Inferior parietal cortex (tissue), 1 donor: ENCODE measurements around the gene MANSC1.
"Not testable (repeated sequence)": the region's sequence is repeated elsewhere in the genome, so short reads cannot be mapped to it uniquely, and the experiment has no call there.

ENCODE experiments used
- DNase-seq: peaks from one replicate; pipeline ENCODE4 v3.0.0-alpha.2; 2016; ENCODE audit errors: extremely low spot score

MANSC1 gene

GRCh38 chr12:12326262-12326661, 23.8 kb downstream of the MANSC1 start:
- DNase-seq: no peak

GRCh38 chr12:12323591-12323990, 26.5 kb downstream of the MANSC1 start:
- DNase-seq: no peak

GRCh38 chr12:12323118-12323517, 26.9 kb downstream of the MANSC1 start:
- no peak for DNase-seq

- DNase-seq: no peak
These were observed 30.4 kb downstream of the MANSC1 start for GRCh38 chr12:12319451-12320183.

- no peak for DNase-seq
These were observed 34.2 kb downstream of the MANSC1 start for GRCh38 chr12:12315838-12316237.

- DNase-seq: not testable (repeated sequence)
These were observed 39.3 kb downstream of the MANSC1 start for GRCh38 chr12:12310695-12311094.

GRCh38 chr12:12305568-12306300, 44.3 kb downstream of the MANSC1 start:
- no peak for DNase-seq

GRCh38 chr12:12302976-12303375, 47.1 kb downstream of the MANSC1 start:
- no peak for DNase-seq

GRCh38 chr12:12301122-12301521, 48.9 kb downstream of the MANSC1 start:
- DNase-seq: no peak

GRCh38 chr12:12297201-12297830, 52.7 kb downstream of the MANSC1 start:
- DNase-seq: no peak

GRCh38 chr12:12294215-12295005, 55.6 kb downstream of the MANSC1 start:
- no peak for DNase-seq

- no peak for DNase-seq
These were observed 59.8 kb downstream of the MANSC1 start for GRCh38 chr12:12290206-12290605.

GRCh38 chr12:12286441-12286840, 63.6 kb downstream of the MANSC1 start:
- no peak for DNase-seq

GRCh38 chr12:12282761-12283425, 67.1 kb downstream of the MANSC1 start:
- no peak for DNase-seq

- DNase-seq: no peak
These were observed 67.8 kb downstream of the MANSC1 start for GRCh38 chr12:12282202-12282601.

GRCh38 chr12:12281134-12281533, 68.9 kb downstream of the MANSC1 start:
- no peak for DNase-seq

GRCh38 chr12:12278899-12279298, 71.1 kb downstream of the MANSC1 start:
- DNase-seq: no peak
